ENCODE data around the gene INPP5D. TPM values are rescaled to one million over a fixed set of nuclear protein-coding genes. Genes with fewer than 3 reads are reported as not detected.

INPP5D gene
- polyA plus RNA-seq, 1 donor (not counting 4 experiments of a cell fraction or from before 2014, with no cell fraction given): 7.5 TPM

GRCh38 chr2:233223059-233223894, 163.1 kb downstream of the INPP5D start:
- Histone ChIP-seq H4K20me1 (ENCODE audit: control insufficient read depth, extremely low read depth, insufficient read depth, low read length) (no peaks in the 10 kb centered on the region), H3K9ac (ENCODE audit: control insufficient read depth, extremely low read depth, insufficient read depth, low read length) (no peak overlapping the region), H3K27ac (ENCODE audit: control insufficient read depth, insufficient read depth, low read length) (no peak overlapping the region), H3K4me1 (ENCODE audit: control insufficient read depth, extremely low read depth, insufficient read depth, low read length) (no peaks in the 10 kb centered on the region), H3K27me3 (ENCODE audit: control insufficient read depth, extremely low read depth, insufficient read depth, low read length) (peaks cover 7% of the 10 kb centered on the region), H3K79me2 (ENCODE audit: control insufficient read depth, insufficient read depth, low read length) (no peaks in the 10 kb centered on the region), H3K4me3 (ENCODE audit: control insufficient read depth in 2 of 3, extremely low read depth in 1 of 3, insufficient read depth in 2 of 3, low read depth in 1 of 3, low read length in 3 of 3) (no peak overlapping the region), H3K4me2 (ENCODE audit: control insufficient read depth, extremely low read depth, insufficient read depth, low read depth, low read length) (no peak overlapping the region), H2AFZ (ENCODE audit: control insufficient read depth, low read length) (no peak overlapping the region), H3K9me3 (ENCODE audit: control insufficient read depth, low read depth, low read length) (no peaks in the 10 kb centered on the region), H3K9me1 (ENCODE audit: control insufficient read depth, extremely low read depth, insufficient read depth, low read length) (no peaks in the 10 kb centered on the region), H3K36me3 (ENCODE audit: control insufficient read depth in 2 of 2, extremely low read depth in 1 of 2, insufficient read depth in 2 of 2, low read length in 2 of 2) (no peaks in the 10 kb centered on the region)
- no peak for TF ChIP-seq EZH2 (IDR thresholded peaks at IDR 0.05; ENCODE audit: low read length)
- TF ChIP-seq CTCF (optimal IDR thresholded peaks at IDR 0.05 in 1 of 3, IDR thresholded peaks at IDR 0.05 in 1 of 3, conservative IDR thresholded peaks at IDR 0.05 in 1 of 3; ENCODE audit: extremely low read depth in 1 of 3, insufficient read depth in 2 of 3, low read length in 3 of 3): no peak
- FAIRE-seq (no peak), DNase-seq (ENCODE audit: low read depth, low spot score) (no peak)
- dilution Hi-C loops (cut with MboI; ENCODE audit: extremely low pct_ligation_motif_present, low sequenced_read_pairs): no loop called here

DNA sequence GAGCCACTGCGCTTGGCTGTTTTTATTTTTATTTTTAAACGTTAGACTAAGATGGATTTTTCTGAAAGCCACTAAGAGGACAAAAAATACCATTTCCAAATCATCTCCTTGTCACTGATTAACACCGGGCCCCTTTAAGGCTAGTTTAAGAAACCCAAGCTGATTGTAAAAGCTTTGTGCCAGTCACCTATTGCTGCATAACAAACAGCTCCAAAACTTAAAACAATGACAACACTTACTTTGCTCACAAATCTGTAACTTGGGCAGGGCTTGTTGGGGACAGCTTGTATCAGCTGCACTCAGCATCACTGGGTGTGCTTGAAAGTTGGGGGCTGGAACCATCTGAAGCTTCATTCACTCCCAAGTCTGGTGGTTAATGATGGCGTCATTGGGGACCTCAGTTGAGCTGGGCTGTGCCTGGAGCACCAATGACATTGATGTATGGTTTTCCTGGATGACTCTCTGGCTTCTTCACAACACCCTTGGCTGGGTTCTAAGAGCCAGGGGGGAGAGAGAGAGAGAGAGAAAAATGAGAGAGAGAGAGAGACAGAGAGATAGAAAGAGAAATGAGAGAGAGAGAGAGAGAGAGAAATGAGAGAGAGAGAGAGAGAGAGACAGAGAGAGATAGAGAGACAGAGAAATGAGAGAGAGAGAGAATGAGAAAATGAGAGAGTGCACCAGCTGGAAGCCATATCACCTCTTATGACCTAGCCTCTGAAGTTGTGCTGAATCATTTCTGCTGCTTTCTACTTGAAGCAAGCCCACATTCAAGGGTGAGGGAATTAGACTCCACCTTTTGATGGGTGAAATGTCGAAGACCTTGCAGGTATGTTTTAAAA, 165.3 kb downstream of the INPP5D start:
- no peaks in the 10 kb centered on the region for H3K9me3 ChIP-seq (ENCODE audit: control insufficient read depth, low read depth, low read length)
- H3K4me2 ChIP-seq (ENCODE audit: control insufficient read depth, extremely low read depth, insufficient read depth, low read depth, low read length): no peak overlapping the region
- H3K36me3 ChIP-seq (ENCODE audit: control insufficient read depth in 2 of 2, extremely low read depth in 1 of 2, insufficient read depth in 2 of 2, low read length in 2 of 2): no peaks in the 10 kb centered on the region
- no peaks in the 10 kb centered on the region for H3K79me2 ChIP-seq (ENCODE audit: control insufficient read depth, insufficient read depth, low read length)
- DNase-seq (ENCODE audit: low read depth, low spot score): no peak
- peaks cover 7% of the 10 kb centered on the region for H3K27me3 ChIP-seq (ENCODE audit: control insufficient read depth, extremely low read depth, insufficient read depth, low read length)
- H3K9ac ChIP-seq (ENCODE audit: control insufficient read depth, extremely low read depth, insufficient read depth, low read length): no peak overlapping the region
- no peaks in the 10 kb centered on the region for H3K9me1 ChIP-seq (ENCODE audit: control insufficient read depth, extremely low read depth, insufficient read depth, low read length)
- no peaks in the 10 kb centered on the region for H4K20me1 ChIP-seq (ENCODE audit: control insufficient read depth, extremely low read depth, insufficient read depth, low read length)
- H3K4me3 ChIP-seq (ENCODE audit: control insufficient read depth in 2 of 3, extremely low read depth in 1 of 3, insufficient read depth in 2 of 3, low read depth in 1 of 3, low read length in 3 of 3): no peak overlapping the region
- TF ChIP-seq CTCF (optimal IDR thresholded peaks at IDR 0.05 in 1 of 3, IDR thresholded peaks at IDR 0.05 in 1 of 3, conservative IDR thresholded peaks at IDR 0.05 in 1 of 3; ENCODE audit: extremely low read depth in 1 of 3, insufficient read depth in 2 of 3, low read length in 3 of 3) (no peak), EZH2 (IDR thresholded peaks at IDR 0.05; ENCODE audit: low read length) (no peak)
- dilution Hi-C loops (cut with MboI; ENCODE audit: extremely low pct_ligation_motif_present, low sequenced_read_pairs): loop anchor here (25.0 kb wide), 1 partner anchor 363 kb away; the partner anchor contains the start of gene SNORC
- FAIRE-seq: no peak
- H3K27ac ChIP-seq (ENCODE audit: control insufficient read depth, insufficient read depth, low read length): no peak overlapping the region
- H3K4me1 ChIP-seq (ENCODE audit: control insufficient read depth, extremely low read depth, insufficient read depth, low read length): no peaks in the 10 kb centered on the region
- H2AFZ ChIP-seq (ENCODE audit: control insufficient read depth, low read length): no peak overlapping the region
